CD4-positive, alpha-beta T cell (primary cell): ENCODE measurements around the gene TROAP. TPM values are rescaled to one million over a fixed set of nuclear protein-coding genes. Genes with fewer than 3 reads are reported as not detected.

Experiments
- total RNA-seq, 174 experiments: library from RNA in 2 of 174; stranded (reverse) in 2 of 174; gene quantifications; one replicate each; pipeline ENCODE4 v1.2.3 and lab custom pipeline; 2021 to 2026

Gene TROAP
- total RNA-seq, 2 experiments from 2014 or later = 0.30 to 0.31 TPM

Other genes with a start within 250 kb of the TROAP start
- 1 to 10 TPM in 1 of 2 experiments, under 1 TPM in 1; 0.71 to 1.1 TPM for gene DHH, start 228.5 kb upstream of the TROAP start, total RNA-seq
- gene LMBR1L, start 212.4 kb upstream of the TROAP start, total RNA-seq = 100 to 1,000 TPM; 401 to 418 TPM
- 100 to 1,000 TPM; 116 to 120 TPM for gene TUBA1B, start 191.9 kb upstream of the TROAP start, total RNA-seq
- 100 to 1,000 TPM; 295 to 305 TPM for gene TUBA1A, start 134.2 kb upstream of the TROAP start, total RNA-seq
- gene TUBA1C, start 58.2 kb upstream of the TROAP start, total RNA-seq = 10 to 100 TPM; 23.4 to 28.9 TPM
- under 1 TPM in 1 of 2 experiments, not detected in 1; 0.56 TPM for gene PRPH, start 28.1 kb upstream of the TROAP start, total RNA-seq
- not detected for gene C1QL4, start 13.9 kb downstream of the TROAP start, total RNA-seq
- gene DNAJC22, start 23.6 kb downstream of the TROAP start, total RNA-seq = not detected
- gene SPATS2, start 44.2 kb downstream of the TROAP start, total RNA-seq = 1 to 10 TPM; 6.1 to 6.4 TPM
- gene KCNH3, start 215.8 kb downstream of the TROAP start, total RNA-seq = 1 to 10 TPM; 2.4 to 3.4 TPM
- 10 to 100 TPM; 49.0 to 56.4 TPM for gene MCRS1, start 244.9 kb downstream of the TROAP start, total RNA-seq